Mucosa of descending colon (tissue), 3 donors: ENCODE data around the gene HRH2. TPM values are rescaled to one million over a fixed set of nuclear protein-coding genes. Genes with fewer than 3 reads are reported as not detected.
"Not testable (repeated sequence)": the region's sequence is repeated elsewhere in the genome, so short reads cannot be mapped to it uniquely, and the experiment has no call there.

Experiments
- ATAC-seq: fragments of 200-7000 bp; cut with Tn5 transposase; one replicate; pipeline ENCODE4 v1.9.1; 2020; ENCODE audit warnings: mild to moderate bottlenecking, moderate library complexity
- DNase-seq, 3 donors: peaks; one replicate each; pipeline ENCODE4 v3.0.0-alpha.2; 2020
- H3K36me3 ChIP-seq: fragments of 200-600 bp; one replicate; pipeline ENCODE4 v1.8.0; 2021; ENCODE audit warnings: low read depth, mild to moderate bottlenecking
- H3K4me1 ChIP-seq: fragments of 200-600 bp; one replicate; pipeline ENCODE4 v1.8.0; 2021; ENCODE audit warnings: low read depth, mild to moderate bottlenecking
- H3K4me3 ChIP-seq: fragments of 200-600 bp; one replicate; pipeline ENCODE4 v1.8.0; 2021; ENCODE audit warnings: mild to moderate bottlenecking
- H3K9me3 ChIP-seq: fragments of 200-600 bp; one replicate; pipeline ENCODE4 v1.8.0; 2021; ENCODE audit warnings: mild to moderate bottlenecking
- CTCF ChIP-seq: fragments of 200-600 bp; IDR thresholded peaks from one replicate; pipeline ENCODE4 v1.8.0; 2022; ENCODE audit warnings: antibody characterized with exemption, mild to moderate bottlenecking
- intact Hi-C, 2 donors: fragments of 100-400 bp; cut with DNase I in 1 of 2; cut with micrococcal nuclease in 1 of 2; formaldehyde crosslinking; loops; one replicate each; pipeline versions ENCODE4 v1.11.0 to v1.11.1; 2022; cut with DNase I, micrococcal nuclease
- total RNA-seq, 3 donors: library from RNA; stranded (reverse); fragmentation: NEBNext Ultra II Directional in 2 of 3; extraction: Animal tissue kit (Norgen Biotek cat#: 25700) in 2 of 3; gene quantifications; one replicate each; pipeline versions ENCODE4 v1.2.1 to v1.2.4, GENCODE V29; 2021 to 2023
- donor health status: DM: no; HTN: no; CAD: no; lungs with moderate emphysema.
- donor health status: DM: no; HTN: no; CAD: no.
- donor health status: DM: no; HTN: yes; CAD: no.

The HRH2 gene
- total RNA-seq, 3 donors from 2014 or later = 0.32 to 3.0 (median 1.3) TPM

- Histone ChIP-seq H3K36me3 (no peaks in the 10 kb centered on the region), H3K4me1 (no peaks in the 10 kb centered on the region), H3K4me3 (no peak overlapping the region), H3K9me3 (no peaks in the 10 kb centered on the region)
- no peak for ATAC-seq
- intact Hi-C loops = no loop called here
- TF ChIP-seq CTCF = no peak
- DNase-seq = no peak
Observed at GRCh38 chr5:175751369-175751768, 93.5 kb downstream of the HRH2 start.

GRCh38 chr5:175752826-175753535 is 95.1 kb downstream of the HRH2 start:
- no peaks in the 10 kb centered on the region for H3K36me3 ChIP-seq
- intact Hi-C loops = no loop called here
- H3K9me3 ChIP-seq = no peaks in the 10 kb centered on the region
- no peak overlapping the region for H3K4me3 ChIP-seq
- no peak for DNase-seq
- no peak for ATAC-seq
- no peaks in the 10 kb centered on the region for H3K4me1 ChIP-seq
- no peak for TF ChIP-seq CTCF

GRCh38 chr5:175753536-175754402 is 95.9 kb downstream of the HRH2 start:
- no peak for DNase-seq

GRCh38 chr5:175759991-175760390 is 102.1 kb downstream of the HRH2 start:
- H3K36me3 ChIP-seq, H3K9me3 ChIP-seq, H3K4me1 ChIP-seq, intact Hi-C loops, H3K4me3 ChIP-seq, ATAC-seq, DNase-seq: not testable (repeated sequence)

More at GRCh38 chr5:175753536-175754402, 95.9 kb downstream of the HRH2 start:
- Histone ChIP-seq H3K4me3 (no peak overlapping the region), H3K36me3 (no peaks in the 10 kb centered on the region), H3K9me3 (no peaks in the 10 kb centered on the region), H3K4me1 (no peaks in the 10 kb centered on the region)
- ATAC-seq = no peak
- no peak for TF ChIP-seq CTCF
- intact Hi-C loops = no loop called here

Other genes with a start within 250 kb of the HRH2 start
- gene DRD1, start 213.9 kb upstream of the HRH2 start, total RNA-seq = under 1 TPM in 1 of 3 donors, not detected in 2; 0.09 TPM
- gene SFXN1, start 179.5 kb upstream of the HRH2 start, total RNA-seq = 100 to 1,000 TPM in 1 of 3 donors, 10 to 100 TPM in 2; 56.8 to 122 (median 92.5) TPM
- 1 to 10 TPM in 1 of 3 donors, under 1 TPM in 2; 0.58 to 4.8 (median 0.87) TPM for gene CPLX2, start 213.5 kb downstream of the HRH2 start, total RNA-seq